HEK293T (cell line): ENCODE results near the gene PSMB4.

ENCODE experiments used
- ARNT ChIP-seq: fragments of 450-650 bp; IDR thresholded peaks from 2 replicates; pipeline ENCODE4 v1.6.1; 2017; ENCODE audit warnings: mild to moderate bottlenecking
- CTBP1 ChIP-seq: fragments of 450-650 bp; IDR thresholded peaks from 2 replicates; pipeline ENCODE4 v1.6.1; 2016; ENCODE audit warnings: borderline replicate concordance
- FOXA1 ChIP-seq: fragments of 450-650 bp; IDR thresholded peaks from 2 replicates; pipeline ENCODE4 v1.6.1; 2016; ENCODE audit warnings: mild to moderate bottlenecking
- FOXK2 ChIP-seq: fragments of 450-650 bp; IDR thresholded peaks from 2 replicates; pipeline ENCODE4 v1.6.1; 2016; ENCODE audit warnings: mild to moderate bottlenecking
- L3MBTL2 ChIP-seq: fragments of 450-650 bp; conservative IDR thresholded peaks from 2 replicates; pipeline ENCODE4 v1.6.1; 2016; ENCODE audit warnings: mild to moderate bottlenecking
- LEF1 ChIP-seq: fragments of 450-650 bp; IDR thresholded peaks from 2 replicates; pipeline ENCODE4 v1.6.1; 2017; ENCODE audit warnings: mild to moderate bottlenecking, borderline replicate concordance
- SP1 ChIP-seq: fragments of 450-650 bp; IDR thresholded peaks from 2 replicates; pipeline ENCODE4 v1.6.1; 2017
- SUZ12 ChIP-seq: fragments of 450-650 bp; IDR thresholded peaks from 2 replicates; pipeline ENCODE4 v1.6.1; 2016; ENCODE audit warnings: mild to moderate bottlenecking
- ZNF384 ChIP-seq: fragments of 450-650 bp; IDR thresholded peaks from 2 replicates; pipeline ENCODE4 v1.6.1; 2016
- TF ChIP-seq, protein P1 (sequence below): fragments of 450-650 bp; IDR thresholded peaks from 2 replicates; pipeline ENCODE4 v1.6.1; 2016

DNA sequence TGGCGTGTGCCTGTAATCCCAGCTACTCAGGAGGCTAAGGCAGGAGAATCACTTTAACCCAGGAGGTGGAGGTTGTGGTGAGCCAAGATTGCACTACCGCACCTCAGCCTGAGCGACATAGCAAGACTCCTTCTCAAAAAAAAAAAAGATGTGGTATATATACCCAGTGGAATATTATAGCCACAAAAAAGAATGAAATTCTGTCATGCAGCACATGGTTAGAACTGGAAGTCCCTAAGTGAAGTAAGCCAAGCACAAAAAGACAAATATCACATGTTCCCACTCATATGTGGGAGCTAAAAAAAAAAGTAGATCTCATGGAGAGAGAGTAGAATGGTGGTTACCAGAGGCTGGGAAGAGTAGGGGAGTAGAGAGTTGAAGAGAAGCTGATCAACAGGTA, 18.7 kb downstream of the PSMB4 start:
- TF ChIP-seq FOXK2 (no peak), ZNF384 (no peak), CTBP1 (no peak), SP1 (no peak), L3MBTL2 (no peak), ARNT (no peak), FOXA1 (no peak), SUZ12 (no peak), LEF1 (no peak)
- TF ChIP-seq, protein P1, sequence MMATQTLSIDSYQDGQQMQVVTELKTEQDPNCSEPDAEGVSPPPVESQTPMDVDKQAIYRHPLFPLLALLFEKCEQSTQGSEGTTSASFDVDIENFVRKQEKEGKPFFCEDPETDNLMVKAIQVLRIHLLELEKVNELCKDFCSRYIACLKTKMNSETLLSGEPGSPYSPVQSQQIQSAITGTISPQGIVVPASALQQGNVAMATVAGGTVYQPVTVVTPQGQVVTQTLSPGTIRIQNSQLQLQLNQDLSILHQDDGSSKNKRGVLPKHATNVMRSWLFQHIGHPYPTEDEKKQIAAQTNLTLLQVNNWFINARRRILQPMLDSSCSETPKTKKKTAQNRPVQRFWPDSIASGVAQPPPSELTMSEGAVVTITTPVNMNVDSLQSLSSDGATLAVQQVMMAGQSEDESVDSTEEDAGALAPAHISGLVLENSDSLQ, result no peak
